ENCODE results near the gene DOCK7.

DOCK7 gene

GRCh38 chr1:62687903-62688686 is at the start of gene DOCK7:
DOCK7 (minus strand) TSS chr1:62688386; CDS start chr1:62688264, 122 bp downstream.
- DNase-seq (ENCODE audit: low read depth) = peak; percentile 25
- TF ChIP-seq CTCF (IDR thresholded peaks at IDR 0.05; ENCODE audit: low read depth, low read length, missing control alignments) = no peak

GRCh38 chr1:62735491-62736171 is 47.4 kb upstream of the DOCK7 start:
- no peak for DNase-seq (ENCODE audit: low read depth)
- no peak overlapping the region for H3K4me3 ChIP-seq (ENCODE audit: low read depth, low read length)
- no peak for TF ChIP-seq CTCF (IDR thresholded peaks at IDR 0.05; ENCODE audit: low read depth, low read length, missing control alignments)

More at GRCh38 chr1:62687903-62688686, at the start of gene DOCK7:
- H3K4me3 ChIP-seq (ENCODE audit: low read depth, low read length) = peak within 1 kb of the TSS; percentile 56

GRCh38 chr1:62732331-62732730 is 44.1 kb upstream of the DOCK7 start:
- DNase-seq (ENCODE audit: low read depth) = no peak
- H3K4me3 ChIP-seq (ENCODE audit: low read depth, low read length) = no peak overlapping the region
- no peak for TF ChIP-seq CTCF (IDR thresholded peaks at IDR 0.05; ENCODE audit: low read depth, low read length, missing control alignments)

GRCh38 chr1:62728963-62729362 is 40.8 kb upstream of the DOCK7 start:
- no peak for DNase-seq (ENCODE audit: low read depth)
- no peak for TF ChIP-seq CTCF (IDR thresholded peaks at IDR 0.05; ENCODE audit: low read depth, low read length, missing control alignments)

DNA sequence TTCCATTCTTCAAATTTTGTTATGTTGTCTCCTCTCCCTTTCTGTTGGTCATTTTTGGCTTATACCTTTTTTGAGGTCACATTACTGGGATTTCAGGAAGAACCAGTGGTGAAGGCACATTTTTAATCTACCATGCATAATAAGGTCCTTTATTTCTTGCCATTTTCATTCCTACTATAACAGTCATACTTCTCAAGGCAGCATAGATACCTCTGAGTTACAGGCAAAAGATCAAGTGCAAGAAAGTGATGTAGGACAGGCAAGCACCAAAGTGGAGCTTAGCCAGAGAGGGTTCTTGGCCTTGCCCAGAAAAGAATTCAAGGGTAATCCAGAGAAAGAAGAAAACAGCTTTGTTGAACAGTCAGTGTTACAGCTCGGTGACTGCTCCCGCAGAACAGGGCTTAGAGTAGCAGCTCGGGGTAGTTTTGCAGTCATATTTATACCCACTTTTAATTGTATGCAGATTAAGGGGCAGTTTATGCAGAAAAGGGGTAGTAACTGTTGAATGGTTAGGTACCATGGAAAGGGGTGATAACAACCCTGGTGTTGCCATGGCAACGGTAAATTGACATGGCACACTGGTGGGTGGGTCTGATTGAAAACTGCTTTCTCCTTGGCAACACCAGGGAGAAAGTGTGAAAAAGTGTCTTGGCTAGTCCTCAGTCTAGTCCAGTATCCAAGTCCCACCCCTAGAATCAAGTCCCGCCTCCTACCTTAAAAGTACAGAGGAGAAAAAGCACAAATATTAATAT is 39.6 kb upstream of the DOCK7 start:
- no peak overlapping the region for H3K4me3 ChIP-seq (ENCODE audit: low read depth, low read length)
- no peak for TF ChIP-seq CTCF (IDR thresholded peaks at IDR 0.05; ENCODE audit: low read depth, low read length, missing control alignments)
- DNase-seq (ENCODE audit: low read depth) = no peak

More at GRCh38 chr1:62728963-62729362, 40.8 kb upstream of the DOCK7 start:
- H3K4me3 ChIP-seq (ENCODE audit: low read depth, low read length) = no peak overlapping the region

DNA sequence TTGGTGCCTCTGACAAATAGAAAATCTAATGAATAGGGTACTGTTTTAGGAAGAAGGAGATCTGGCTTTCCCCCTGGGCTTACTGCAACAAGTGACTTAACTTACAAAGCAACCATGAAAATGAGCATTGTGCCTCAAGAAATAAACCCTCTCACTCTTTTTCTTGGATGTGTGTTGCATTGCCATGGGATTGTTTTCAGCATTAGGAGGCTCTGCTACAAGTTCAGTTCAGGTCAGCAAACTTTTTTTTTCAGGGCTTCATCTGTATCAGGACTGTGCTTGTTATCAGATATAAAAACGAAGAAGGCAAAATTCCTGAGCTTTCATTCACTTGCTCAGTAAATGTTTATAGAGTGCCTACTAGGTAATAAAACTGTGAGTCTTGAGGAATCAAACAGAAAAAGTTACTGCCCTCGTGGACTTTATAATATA is 37.8 kb upstream of the DOCK7 start:
- no peak overlapping the region for H3K4me3 ChIP-seq (ENCODE audit: low read depth, low read length)
- TF ChIP-seq CTCF (IDR thresholded peaks at IDR 0.05; ENCODE audit: low read depth, low read length, missing control alignments) = no peak
- no peak for DNase-seq (ENCODE audit: low read depth)

Data from GM12864 (cell line).